HepG2 (cell line): Measurements from ENCODE around the gene FAM169A. TPM values are rescaled to one million over a fixed set of nuclear protein-coding genes. Genes with fewer than 3 reads are reported as not detected.

Experiments used
- ATAC-seq: fragments of 200-7000 bp; cut with Tn5 transposase; 3 replicates; pipeline ENCODE4 v1.9.1; 2020; ENCODE audit warnings: mild to moderate bottlenecking, moderate library complexity
- BruUV-seq: library from RNA; stranded (reverse); fragments of 400-500 nt; replicated peaks from 2 replicates; lab custom pipeline; 2021; lab: Mats Ljungman, UMichigan
- CTCF ChIA-PET: fragments of 300-600 bp; formaldehyde crosslinking; extraction: SDS; loops from one replicate; lab custom pipeline; 2021; ENCODE audit warnings: low total read pairs, inconsistent platforms, low intra/inter-chr PET ratio; lab: Yijun Ruan, JAX
- POLR2A ChIA-PET: fragments of 350-600 bp; sonication (Branson Sonifier 250); formaldehyde crosslinking; loops from one replicate; lab custom pipeline; 2020; ENCODE audit warnings: antibody characterized with exemption, inconsistent platforms; lab: Yijun Ruan, JAX
- DNase-seq: peaks from one replicate; pipeline ENCODE4 v3.0.0-alpha.2; 2015; ENCODE audit warnings: low spot score
- FAIRE-seq: peaks from 3 replicates; lab custom pipeline; 2011; peaks lifted over from hg19 to GRCh38; lab: Jason Lieb, UNC
- H2AFZ ChIP-seq: one replicate; pipeline ENCODE4 v1.6.1; 2011; ENCODE audit warnings: low read length, inconsistent platforms
- H3K27ac ChIP-seq: fragments of 300-600 bp; 3 replicates; pipeline ENCODE4 v1.8.0; 2011; ENCODE audit warnings: mixed run types, mild to moderate bottlenecking, mixed read lengths, low read length, inconsistent platforms; ENCODE audit not compliant: insufficient read depth; ENCODE audit errors: extremely low read length
- H3K27me3 ChIP-seq, 2 experiments: fragments of 200-600 bp in 1 of 2; 2 replicates in 1 of 2; 3 replicates in 1 of 2; pipeline versions ENCODE4 v1.6.0 to v1.8.0; 2011; ENCODE audit warnings: low read length in 2 of 2, mild to moderate bottlenecking in 2 of 2, moderate library complexity in 2 of 2, inconsistent platforms in 1 of 2; ENCODE audit not compliant: insufficient read depth in 2 of 2, control insufficient read depth in 1 of 2
- H3K36me3 ChIP-seq, 2 experiments: fragments of 200-600 bp in 1 of 2; replicated peaks in 1 of 2; 2 replicates in 1 of 2; 3 replicates in 1 of 2; pipeline versions ENCODE4 v1.5.1 to v1.8.0; 2011; ENCODE audit warnings: low read length in 2 of 2, inconsistent platforms in 1 of 2; ENCODE audit not compliant: insufficient read depth in 2 of 2, control insufficient read depth in 1 of 2
- H3K4me1 ChIP-seq: 2 replicates; pipeline ENCODE4 v1.5.1; 2012; ENCODE audit warnings: low read length, inconsistent platforms; ENCODE audit not compliant: insufficient read depth
- H3K4me2 ChIP-seq: 2 replicates; pipeline ENCODE4 v1.6.0; 2011; ENCODE audit warnings: low read depth, low read length, inconsistent platforms
- H3K4me3 ChIP-seq, 3 experiments: fragments of 200-600 bp in 1 of 3; sonication (generic), shearing (Covaris generic) in 1 of 3; replicated peaks in 1 of 3; 2 replicates each; pipeline ENCODE4 v1.5.1; 2011 to 2016; ENCODE audit warnings: low read length in 3 of 3, inconsistent platforms in 2 of 3, low read depth in 2 of 3, mild to moderate bottlenecking in 2 of 3, control low read depth in 1 of 3, mixed read lengths in 1 of 3; ENCODE audit not compliant: insufficient read depth in 1 of 3
- H3K79me2 ChIP-seq: one replicate; pipeline ENCODE4 v1.6.1; 2011; ENCODE audit warnings: low read length, inconsistent platforms; ENCODE audit not compliant: insufficient read depth
- H3K9ac ChIP-seq: 2 replicates; pipeline ENCODE4 v1.6.0; 2011; ENCODE audit warnings: mild to moderate bottlenecking, low read depth, low read length, inconsistent platforms; ENCODE audit not compliant: insufficient read depth
- H3K9me3 ChIP-seq: 2 replicates; pipeline ENCODE4 v1.5.1; 2012; ENCODE audit warnings: mild to moderate bottlenecking, low read length
- H4K20me1 ChIP-seq: 2 replicates; pipeline ENCODE4 v1.6.0; 2011; ENCODE audit warnings: inconsistent platforms, mild to moderate bottlenecking, low read length, moderate library complexity; ENCODE audit not compliant: insufficient read depth
- ELF3 ChIP-seq: IDR thresholded peaks from 2 replicates; pipeline ENCODE4 v1.6.1; 2016; ENCODE audit warnings: missing genetic modification reagents, missing compliant biosample characterization
- HHEX ChIP-seq: IDR thresholded peaks from 2 replicates; pipeline ENCODE4 v1.6.1; 2016; ENCODE audit warnings: control low read depth
- HOXA3 ChIP-seq: sonication (generic); formaldehyde crosslinking; IDR thresholded peaks from 2 replicates; pipeline ENCODE4 v1.5.0; 2020; ENCODE audit warnings: missing genetic modification reagents
- KLF16 ChIP-seq, 2 experiments: sonication (generic) in 1 of 2; formaldehyde crosslinking in 1 of 2; IDR thresholded peaks; 2 replicates each; pipeline versions ENCODE4 v1.6.1 to v1.8.0; 2016 to 2023; ENCODE audit warnings: missing genetic modification reagents in 2 of 2, missing compliant biosample characterization in 1 of 2
- NFE2L2 ChIP-seq: fragments of 150-350 bp; IDR thresholded peaks from 2 replicates; pipeline ENCODE4 v1.6.1; 2014; ENCODE audit warnings: low read length
- PCBP2 ChIP-seq: fragments of 200-400 bp; formaldehyde crosslinking; optimal IDR thresholded peaks from 2 replicates; pipeline ENCODE3; 2018; ENCODE audit warnings: low read length, low read depth; ENCODE audit not compliant: poor library complexity, severe bottlenecking
- RFX5 ChIP-seq: IDR thresholded peaks from 2 replicates; pipeline ENCODE4 v1.6.1; 2011; ENCODE audit warnings: low read depth, low read length, improper control_type of control experiment
- RXRB ChIP-seq: IDR thresholded peaks from 2 replicates; pipeline ENCODE4 v1.6.1; 2016; ENCODE audit warnings: borderline replicate concordance, missing genetic modification reagents, missing compliant biosample characterization
- SOX13 ChIP-seq, 3 experiments: fragments of 450-650 bp in 1 of 3; sonication (generic) in 1 of 3; formaldehyde crosslinking in 1 of 3; IDR thresholded peaks in 2 of 3; conservative IDR thresholded peaks in 1 of 3; 2 replicates each; pipeline versions ENCODE4 v1.5.0 to v1.6.1; 2016 to 2020; ENCODE audit warnings: antibody characterized with exemption in 1 of 3, mild to moderate bottlenecking in 1 of 3, missing compliant biosample characterization in 1 of 3, missing genetic modification reagents in 1 of 3, moderate library complexity in 1 of 3
- TBX2 ChIP-seq: sonication (generic); formaldehyde crosslinking; IDR thresholded peaks from 2 replicates; pipeline ENCODE4 v1.5.0; 2020; ENCODE audit warnings: missing genetic modification reagents, mild to moderate bottlenecking, borderline replicate concordance
- TP53 ChIP-seq: sonication (generic); formaldehyde crosslinking; conservative IDR thresholded peaks from 2 replicates; pipeline ENCODE4 v1.4.0; 2020; ENCODE audit warnings: missing genetic modification reagents
- ZEB1 ChIP-seq: IDR thresholded peaks from 2 replicates; pipeline ENCODE4 v1.6.1; 2012; ENCODE audit warnings: mild to moderate bottlenecking, low read depth, inconsistent platforms; ENCODE audit not compliant: insufficient replicate concordance
- ZNF546 ChIP-seq: sonication (generic); formaldehyde crosslinking; conservative IDR thresholded peaks from 2 replicates; pipeline ENCODE4 v1.8.1; 2023; ENCODE audit warnings: mild to moderate bottlenecking, missing genetic modification reagents
- ZNF737 ChIP-seq: sonication (generic); formaldehyde crosslinking; IDR thresholded peaks from 2 replicates; pipeline ENCODE4 v1.5.0; 2020; ENCODE audit warnings: missing genetic modification reagents, mild to moderate bottlenecking, borderline replicate concordance
- WGBS: methylation state at CpG from one replicate; pipeline ENCODE4 v1.1.6; 2017; ENCODE audit warnings: low lambda C conversion rate; 5-methylcytosine and 5-hydroxymethylcytosine counted together
- in situ Hi-C: cut with HindIII; loops from 2 replicates; pipeline ENCODE4 v1.10.0; 2017; ENCODE audit warnings: low pct_unique_long_range_greater_than_20kb; ENCODE audit not compliant: extremely low pct_ligation_motif_present
- intact Hi-C: fragments of 100-400 bp; cut with micrococcal nuclease; formaldehyde crosslinking; loops from one replicate; pipeline ENCODE4 v1.10.0; 2022; ENCODE audit not compliant: unreplicated experiment
- polyA plus RNA-seq, 8 experiments: library from polyadenylated mRNA; depleted of rRNA in 3 of 8; stranded (reverse) in 7 of 8; unstranded in 1 of 8; fragments of >200 nt; fragmentation: Illumina TruSeq in 4 of 8; extraction: Trizol in 4 of 8; gene quantifications; 2 replicates each; pipeline versions ENCODE4 v1.2.1 to v1.2.3, GENCODE V29; 2011 to 2016; ENCODE audit warnings: low read depth in 4 of 8, missing spikeins in 1 of 8, mixed read lengths in 1 of 8; ENCODE audit not compliant: insufficient read depth in 1 of 8
- total RNA-seq, 5 experiments: library from RNA; depleted of rRNA; stranded (reverse); fragments of >200 nt; fragmentation: Illumina TruSeq; extraction: Trizol; gene quantifications; 2 replicates each; pipeline ENCODE4 v1.2.3, GENCODE V29; 2016; ENCODE audit warnings: low read depth in 1 of 5
- TF ChIP-seq, protein P1 (sequence below): sonication (generic); formaldehyde crosslinking; IDR thresholded peaks from 2 replicates; pipeline ENCODE4 v1.4.0; 2020; ENCODE audit warnings: mild to moderate bottlenecking, missing genetic modification reagents
- TF ChIP-seq, protein P2 (sequence below): sonication (generic); formaldehyde crosslinking; IDR thresholded peaks from 2 replicates; pipeline ENCODE4 v1.4.0; 2020; ENCODE audit warnings: missing genetic modification reagents
- TF ChIP-seq, protein P3 (sequence below): IDR thresholded peaks from 2 replicates; pipeline ENCODE4 v1.6.1; 2016; ENCODE audit warnings: low read depth, borderline replicate concordance

Gene FAM169A
- total and polyA plus RNA-seq, 2 of the 13 experiments (the other 11 are each of a cell fraction or from before 2014, with no cell fraction given), result 21.1 to 110 TPM

GRCh38 chr5:74873525-74874249 is 7.5 kb upstream of the FAM169A start (continued):
- TF ChIP-seq SOX13 (IDR thresholded peaks at IDR 0.05) (0 out of 2 replicates have a peak, but pooled peaks have one; percentile 29), SOX13 (CRISPR knock-in tag; conservative IDR thresholded peaks at IDR 0.05 in 1 of 2, IDR thresholded peaks at IDR 0.05 in 1 of 2) (peak in 1 of 2 experiments; percentile 60; a peak in 1 of 4 replicates), ZNF737 (no peak), ELF3 (CRISPR knock-in tag) (no peak), HHEX (CRISPR knock-in tag) (peak; percentile 61; the same call in 1 of the 2 replicates), PCBP2 (no peak)

DNA sequence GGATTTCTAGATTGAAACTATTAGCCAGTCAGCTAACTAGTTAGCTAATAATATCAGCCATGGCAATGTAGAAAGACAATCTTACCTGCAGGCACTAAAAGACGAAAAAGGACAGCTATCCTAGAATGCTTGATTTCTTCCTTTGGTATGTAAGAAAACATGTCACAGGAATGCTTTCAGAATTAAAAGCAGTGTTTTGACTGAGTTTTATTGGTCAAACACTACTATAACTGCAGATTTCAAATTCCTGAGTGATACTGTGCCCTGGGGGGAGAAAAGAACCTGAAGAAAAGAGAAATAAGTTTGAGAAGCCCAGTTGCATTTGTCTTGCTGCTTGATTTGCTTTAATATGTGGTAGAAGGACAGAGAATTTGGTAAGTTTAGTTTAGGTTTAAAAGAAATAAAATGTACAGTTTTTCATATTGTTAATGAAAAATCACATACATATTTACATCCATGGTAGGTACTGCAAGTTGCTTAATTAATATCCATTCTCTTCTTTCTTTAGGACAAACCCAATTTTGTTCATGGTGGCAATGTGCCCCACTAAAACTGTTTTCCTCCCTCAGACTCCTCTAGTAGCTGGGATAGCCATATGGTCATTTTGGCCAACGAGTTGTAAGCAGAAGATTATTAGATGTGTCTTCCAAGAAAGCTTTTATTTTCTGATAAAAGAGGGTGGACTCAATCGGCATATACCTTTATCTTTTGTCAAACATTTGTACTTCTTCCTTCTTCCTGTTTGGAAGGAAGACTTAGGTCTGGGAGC is 4.3 kb upstream of the FAM169A start:
- intact Hi-C loops (no loop called here), in situ Hi-C loops (no loop called here)
- Histone ChIP-seq H2AFZ (peak overlapping the region; percentile 77), H4K20me1 (no peaks in the 10 kb centered on the region), H3K4me3 (no peak overlapping the region), H3K4me2 (no peak overlapping the region), H3K9me3 (peaks cover 10% of the 10 kb centered on the region; the same call in 1 of the 2 replicates), H3K9ac (no peak overlapping the region), H3K79me2 (peaks cover 5% of the 10 kb centered on the region), H3K36me3 (no peaks in the 10 kb centered on the region), H3K4me1 (peaks cover 67% of the 10 kb centered on the region), H3K27ac (peak overlapping the region; percentile 2), H3K27me3 (no peaks in the 10 kb centered on the region; a peak in 1 of 5 replicates)
- TF ChIP-seq ZEB1 (no peak), TP53 (CRISPR knock-in tag) (no peak), TBX2 (CRISPR knock-in tag) (no peak), RFX5 (no peak), ZNF546 (CRISPR knock-in tag) (no peak), KLF16 (CRISPR knock-in tag; IDR thresholded peaks at IDR 0.05) (no peak), HOXA3 (no peak), RXRB (no peak), NFE2L2 (no peak)
- TF ChIP-seq, protein P1, sequence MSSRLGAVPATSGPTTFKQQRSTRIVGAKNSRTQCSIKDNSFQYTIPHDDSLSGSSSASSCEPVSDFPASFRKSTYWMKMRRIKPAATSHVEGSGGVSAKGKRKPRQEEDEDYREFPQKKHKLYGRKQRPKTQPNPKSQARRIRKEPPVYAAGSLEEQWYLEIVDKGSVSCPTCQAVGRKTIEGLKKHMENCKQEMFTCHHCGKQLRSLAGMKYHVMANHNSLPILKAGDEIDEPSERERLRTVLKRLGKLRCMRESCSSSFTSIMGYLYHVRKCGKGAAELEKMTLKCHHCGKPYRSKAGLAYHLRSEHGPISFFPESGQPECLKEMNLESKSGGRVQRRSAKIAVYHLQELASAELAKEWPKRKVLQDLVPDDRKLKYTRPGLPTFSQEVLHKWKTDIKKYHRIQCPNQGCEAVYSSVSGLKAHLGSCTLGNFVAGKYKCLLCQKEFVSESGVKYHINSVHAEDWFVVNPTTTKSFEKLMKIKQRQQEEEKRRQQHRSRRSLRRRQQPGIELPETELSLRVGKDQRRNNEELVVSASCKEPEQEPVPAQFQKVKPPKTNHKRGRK (CRISPR knock-in tag), result no peak
- TF ChIP-seq, protein P2, sequence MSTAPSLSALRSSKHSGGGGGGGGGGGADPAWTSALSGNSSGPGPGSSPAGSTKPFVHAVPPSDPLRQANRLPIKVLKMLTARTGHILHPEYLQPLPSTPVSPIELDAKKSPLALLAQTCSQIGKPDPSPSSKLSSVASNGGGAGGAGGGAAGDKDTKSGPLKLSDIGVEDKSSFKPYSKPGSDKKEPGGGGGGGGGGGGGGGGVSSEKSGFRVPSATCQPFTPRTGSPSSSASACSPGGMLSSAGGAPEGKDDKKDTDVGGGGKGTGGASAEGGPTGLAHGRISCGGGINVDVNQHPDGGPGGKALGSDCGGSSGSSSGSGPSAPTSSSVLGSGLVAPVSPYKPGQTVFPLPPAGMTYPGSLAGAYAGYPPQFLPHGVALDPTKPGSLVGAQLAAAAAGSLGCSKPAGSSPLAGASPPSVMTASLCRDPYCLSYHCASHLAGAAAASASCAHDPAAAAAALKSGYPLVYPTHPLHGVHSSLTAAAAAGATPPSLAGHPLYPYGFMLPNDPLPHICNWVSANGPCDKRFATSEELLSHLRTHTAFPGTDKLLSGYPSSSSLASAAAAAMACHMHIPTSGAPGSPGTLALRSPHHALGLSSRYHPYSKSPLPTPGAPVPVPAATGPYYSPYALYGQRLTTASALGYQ (CRISPR knock-in tag), result no peak
- TF ChIP-seq, protein P3, sequence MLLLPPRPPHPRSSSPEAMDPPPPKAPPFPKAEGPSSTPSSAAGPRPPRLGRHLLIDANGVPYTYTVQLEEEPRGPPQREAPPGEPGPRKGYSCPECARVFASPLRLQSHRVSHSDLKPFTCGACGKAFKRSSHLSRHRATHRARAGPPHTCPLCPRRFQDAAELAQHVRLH (CRISPR knock-in tag), result no peak
- FAIRE-seq (no peak), DNase-seq (no peak), ATAC-seq (no peak)
- ChIA-PET POLR2A (interaction anchor here (0.8 kb wide), 1 partner anchor 74 kb away, joined by 3 read pairs; no protein-coding TSS in a partner anchor), CTCF (no interaction called here)
- BruUV-seq, result no TSS peak
- WGBS, result 94% methylated on average over 3 of the region's 3 CpGs
